Muscle of leg (tissue), 11 donors: ENCODE results near the gene TXNRD2. TPM values are rescaled to one million over a fixed set of nuclear protein-coding genes. Genes with fewer than 3 reads are reported as not detected.
"Not testable (repeated sequence)": the region's sequence is repeated elsewhere in the genome, so short reads cannot be mapped to it uniquely, and the experiment has no call there.

Experiments
- DNase-seq: peaks from one replicate; pipeline ENCODE4 v3.0.0; 2013
- H3K27ac ChIP-seq: one replicate; pipeline ENCODE4 v1.5.1; 2013; ENCODE audit warnings: mild to moderate bottlenecking, low read length, control low read depth
- H3K27me3 ChIP-seq: one replicate; pipeline ENCODE4 v1.6.1; 2013; ENCODE audit warnings: low read length; ENCODE audit not compliant: control insufficient read depth, insufficient read depth
- H3K36me3 ChIP-seq: one replicate; pipeline ENCODE4 v1.6.1; 2013; ENCODE audit warnings: low read length; ENCODE audit not compliant: control insufficient read depth, insufficient read depth
- H3K4me1 ChIP-seq: one replicate; pipeline ENCODE4 v1.6.1; 2013; ENCODE audit warnings: low read length; ENCODE audit not compliant: control insufficient read depth, insufficient read depth
- H3K4me3 ChIP-seq: one replicate; pipeline ENCODE4 v1.5.1; 2013; ENCODE audit warnings: low read length, control low read depth
- H3K9me3 ChIP-seq: replicated peaks from 2 replicates; pipeline ENCODE4 v1.6.1; 2013; ENCODE audit warnings: low read depth, low read length; ENCODE audit not compliant: control insufficient read depth
- WGBS: methylation state at CpG from one replicate; pipeline ENCODE4 v1.1.5; 2013; ENCODE audit warnings: missing lambda C conversion rate; ENCODE audit not compliant: insufficient coverage; 5-methylcytosine and 5-hydroxymethylcytosine counted together
- polyA plus RNA-seq, 8 donors: library from polyadenylated mRNA; unstranded; fragments of 120-200 nt; gene quantifications; one replicate each; pipeline versions ENCODE4 v1.2.1 to v1.2.3, GENCODE V29; 2013; ENCODE audit warnings: inconsistent platforms in 1 of 8, low replicate concordance in 1 of 8; ENCODE audit not compliant: insufficient read length in 8 of 8, insufficient read depth in 1 of 8
- total RNA-seq: library from RNA; stranded (reverse); fragments of 120-200 nt; gene quantifications from one replicate; pipeline ENCODE4 v1.2.4, GENCODE V29; 2013

Gene TXNRD2
- total and polyA plus RNA-seq, 9 donors: 14.1 to 21.5 (median 17.9) TPM

DNA sequence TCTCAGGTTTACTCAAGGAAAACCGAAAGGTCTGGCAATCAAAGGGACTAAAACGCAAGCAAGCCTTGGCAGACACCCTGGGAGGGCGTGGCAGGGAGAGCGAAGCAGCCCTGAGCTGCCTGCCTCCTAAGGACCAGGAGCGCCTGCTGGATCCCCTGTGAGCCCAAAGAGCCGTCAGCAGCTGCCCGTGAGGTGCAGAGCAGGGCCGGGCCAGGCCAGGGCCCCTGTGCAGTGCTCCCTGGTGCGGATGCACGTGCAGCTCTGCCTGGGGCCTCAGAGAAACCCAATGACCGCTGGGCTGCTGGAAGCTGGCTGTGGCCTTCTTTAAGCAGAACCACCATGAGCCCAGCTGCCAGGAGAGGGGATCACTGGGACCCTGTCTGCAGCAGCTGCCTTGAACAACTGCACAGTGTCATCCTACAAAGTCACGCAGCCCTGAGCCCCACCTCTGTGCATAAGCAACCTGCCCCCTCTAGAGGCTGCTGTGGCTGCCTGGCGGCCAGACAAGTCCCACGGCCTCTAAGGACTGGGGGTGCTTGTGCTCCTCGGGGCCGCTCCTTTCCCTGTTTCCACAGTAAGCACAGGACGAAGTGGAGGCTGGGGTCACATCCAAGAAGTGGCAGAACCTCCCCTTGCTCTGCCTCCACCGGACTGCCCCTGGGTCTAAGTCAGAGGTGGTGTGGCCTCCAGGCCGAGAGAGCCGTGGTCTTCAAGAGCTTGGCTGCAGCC, 29.2 kb downstream of the TXNRD2 start:
- Histone ChIP-seq H3K4me3 (no peak overlapping the region), H3K27ac (peak overlapping the region; percentile 85), H3K27me3 (no peaks in the 10 kb centered on the region), H3K9me3 (peaks cover 3% of the 10 kb centered on the region), H3K4me1 (peaks cover 29% of the 10 kb centered on the region), H3K36me3 (peaks cover 46% of the 10 kb centered on the region)
- 47% methylated on average over 16 of the region's 20 CpGs for WGBS
- DNase-seq: peak; percentile 88

DNA sequence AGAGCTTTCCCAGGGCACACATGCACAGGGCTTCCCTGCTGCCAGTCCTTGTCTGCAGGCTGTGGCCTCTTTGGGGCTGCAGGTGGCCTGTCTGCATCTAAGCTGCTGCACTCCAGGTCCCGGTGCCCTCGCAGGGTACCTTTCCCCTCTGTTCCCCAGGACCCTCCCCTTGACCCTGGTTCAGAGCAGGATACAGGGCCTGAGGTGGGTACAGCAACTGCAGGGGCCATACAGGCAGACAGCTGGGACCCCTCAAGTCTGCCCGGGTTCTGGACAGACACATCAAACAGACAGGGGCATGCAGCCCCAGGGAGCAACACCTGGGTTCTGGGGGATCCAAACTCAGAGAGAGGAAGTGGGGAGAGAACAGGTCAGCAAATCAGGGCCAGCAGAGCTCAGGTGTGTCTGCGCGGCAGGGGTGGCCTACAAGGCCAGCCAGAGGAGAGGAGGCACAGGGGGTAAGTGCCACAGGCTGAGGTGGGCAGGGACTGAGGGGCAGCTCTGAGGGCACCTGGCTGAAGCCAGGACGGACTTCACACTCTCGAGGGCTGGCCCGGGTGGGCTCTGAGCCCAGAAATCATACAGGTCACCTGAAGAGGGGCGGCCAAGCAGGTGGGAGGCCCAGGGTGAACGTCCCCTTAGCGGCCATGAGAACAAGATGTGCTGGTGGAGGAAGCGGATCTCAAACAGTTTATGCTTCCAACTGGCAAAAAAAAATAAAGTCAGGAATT, 29.9 kb downstream of the TXNRD2 start:
- Histone ChIP-seq H3K4me3 (no peak overlapping the region), H3K9me3 (peaks cover 3% of the 10 kb centered on the region), H3K4me1 (peaks cover 29% of the 10 kb centered on the region), H3K27ac (peak overlapping the region; percentile 85), H3K36me3 (peaks cover 41% of the 10 kb centered on the region), H3K27me3 (no peaks in the 10 kb centered on the region)
- DNase-seq: no peak
- WGBS: 82% methylated on average over 12 of the region's 12 CpGs

DNA sequence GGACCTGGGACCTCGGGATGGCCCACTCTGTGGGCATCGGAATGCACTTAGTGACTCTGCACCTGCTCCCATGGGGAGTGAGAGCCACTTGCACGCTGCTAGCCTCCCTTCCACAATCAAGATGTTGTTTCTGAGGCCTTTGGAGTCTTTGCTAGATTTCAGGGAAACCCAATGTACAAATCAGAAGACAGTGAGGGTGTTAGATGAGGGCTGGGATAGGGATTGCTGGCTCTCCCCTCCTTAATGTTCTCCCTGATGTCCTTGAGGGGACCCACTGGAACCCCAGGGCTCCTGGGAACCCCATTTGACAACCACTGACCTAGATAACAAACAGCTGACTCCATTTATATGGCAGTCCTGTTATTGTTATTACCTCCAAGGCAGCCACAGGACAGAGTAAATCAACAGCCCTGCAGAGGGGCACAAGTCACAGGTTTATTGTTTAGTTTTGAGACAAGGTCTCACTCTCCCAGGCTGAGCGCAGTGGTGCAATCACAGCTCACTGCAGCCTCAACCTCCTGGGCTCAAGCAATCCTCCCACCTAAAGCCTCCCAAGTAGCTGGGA, 31.4 kb downstream of the TXNRD2 start:
- H3K4me3 ChIP-seq: no peak overlapping the region
- 38% methylated on average over 4 of the region's 4 CpGs for WGBS
- peaks cover 3% of the 10 kb centered on the region for H3K9me3 ChIP-seq
- H3K4me1 ChIP-seq: peaks cover 29% of the 10 kb centered on the region
- H3K27ac ChIP-seq: no peak overlapping the region
- peaks cover 34% of the 10 kb centered on the region for H3K36me3 ChIP-seq
- no peaks in the 10 kb centered on the region for H3K27me3 ChIP-seq
- no peak for DNase-seq

DNA sequence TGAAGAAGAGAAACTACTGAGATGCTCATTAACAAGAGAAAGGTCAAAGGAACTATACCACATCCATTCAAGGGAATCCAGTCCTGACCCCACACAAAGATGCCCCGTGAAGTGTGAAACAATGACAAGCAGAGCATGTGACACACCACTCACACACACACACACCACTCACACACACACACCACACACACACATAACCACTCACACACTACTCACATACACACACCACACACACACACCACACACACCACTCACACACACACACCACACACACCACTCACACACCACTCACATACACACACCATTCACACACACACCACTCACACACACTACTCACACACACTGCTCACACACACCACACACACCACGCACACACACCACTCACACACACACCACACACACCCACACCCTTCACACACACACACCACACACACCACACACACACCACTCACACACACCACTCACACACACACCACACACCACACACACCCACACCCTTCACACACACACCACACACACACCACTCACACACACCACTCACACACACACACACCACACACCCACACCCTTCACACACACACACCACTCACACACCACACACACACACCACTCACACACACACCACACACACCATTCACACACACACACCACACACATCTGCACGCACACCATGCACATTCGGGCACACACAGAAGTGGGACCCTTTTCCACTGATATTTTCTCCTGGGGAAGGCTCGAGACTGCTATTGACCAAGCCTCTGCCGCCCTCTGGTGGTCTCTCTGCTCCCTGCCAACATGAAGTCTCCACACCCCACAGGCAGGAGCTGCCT, 32.1 kb downstream of the TXNRD2 start:
- Histone ChIP-seq H3K27ac (no peak overlapping the region), H3K27me3 (no peaks in the 10 kb centered on the region), H3K36me3 (peaks cover 28% of the 10 kb centered on the region), H3K9me3 (peaks cover 3% of the 10 kb centered on the region), H3K4me1 (peaks cover 29% of the 10 kb centered on the region), H3K4me3 (no peak overlapping the region)
- peak; percentile 85 for DNase-seq
- 29% methylated on average over 5 of the region's 6 CpGs for WGBS

DNA sequence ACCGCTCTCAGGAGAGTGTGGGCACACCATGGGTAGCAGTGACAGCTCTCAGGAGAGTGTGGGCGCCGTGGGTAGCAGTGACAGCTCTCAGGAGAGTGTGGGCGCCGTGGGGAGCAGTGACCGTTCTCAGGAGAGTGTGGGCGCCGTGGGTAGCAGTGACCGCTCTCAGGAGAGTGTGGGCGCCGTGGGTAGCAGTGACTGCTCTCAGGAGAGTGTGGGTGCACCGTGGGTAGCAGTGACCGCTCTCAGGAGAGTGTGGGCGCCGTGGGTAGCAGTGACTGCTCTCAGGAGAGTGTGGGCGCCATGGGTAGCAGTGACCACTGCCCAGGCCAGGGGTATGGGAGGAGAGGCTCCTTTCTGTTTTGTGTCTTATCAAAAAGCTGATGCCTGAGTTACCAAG, 33.7 kb downstream of the TXNRD2 start:
- peaks cover 35% of the 10 kb centered on the region for H3K4me1 ChIP-seq
- not testable (repeated sequence) for DNase-seq, H3K27ac ChIP-seq, H3K27me3 ChIP-seq, H3K4me3 ChIP-seq, H3K9me3 ChIP-seq
- H3K36me3 ChIP-seq: peaks cover 16% of the 10 kb centered on the region
- WGBS: 86% methylated on average over 4 of the region's 16 CpGs

DNA sequence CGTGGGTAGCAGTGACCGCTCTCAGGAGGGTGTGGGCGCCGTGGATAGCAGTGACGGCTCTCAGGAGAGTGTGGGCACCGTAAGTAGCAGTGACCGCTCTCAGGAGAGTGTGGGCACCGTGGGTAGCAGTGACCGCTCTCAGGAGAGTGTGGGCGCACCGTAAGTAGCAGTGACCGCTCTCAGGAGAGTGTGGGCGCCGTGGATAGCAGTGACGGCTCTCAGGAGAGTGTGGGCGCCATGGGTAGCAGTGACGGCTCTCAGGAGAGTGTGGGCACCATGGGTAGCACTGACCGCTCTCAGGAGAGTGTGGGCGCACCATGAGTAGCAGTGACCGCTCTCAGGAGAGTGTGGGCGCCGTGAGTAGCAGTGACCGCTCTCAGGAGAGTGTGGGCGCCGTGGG, 34.8 kb downstream of the TXNRD2 start:
- not testable (repeated sequence) for H3K4me3 ChIP-seq, DNase-seq, H3K9me3 ChIP-seq, H3K27ac ChIP-seq, H3K27me3 ChIP-seq
- Histone ChIP-seq H3K4me1 (peaks cover 35% of the 10 kb centered on the region), H3K36me3 (peaks cover 15% of the 10 kb centered on the region)
- 86% methylated on average over 24 of the region's 25 CpGs for WGBS

DNA sequence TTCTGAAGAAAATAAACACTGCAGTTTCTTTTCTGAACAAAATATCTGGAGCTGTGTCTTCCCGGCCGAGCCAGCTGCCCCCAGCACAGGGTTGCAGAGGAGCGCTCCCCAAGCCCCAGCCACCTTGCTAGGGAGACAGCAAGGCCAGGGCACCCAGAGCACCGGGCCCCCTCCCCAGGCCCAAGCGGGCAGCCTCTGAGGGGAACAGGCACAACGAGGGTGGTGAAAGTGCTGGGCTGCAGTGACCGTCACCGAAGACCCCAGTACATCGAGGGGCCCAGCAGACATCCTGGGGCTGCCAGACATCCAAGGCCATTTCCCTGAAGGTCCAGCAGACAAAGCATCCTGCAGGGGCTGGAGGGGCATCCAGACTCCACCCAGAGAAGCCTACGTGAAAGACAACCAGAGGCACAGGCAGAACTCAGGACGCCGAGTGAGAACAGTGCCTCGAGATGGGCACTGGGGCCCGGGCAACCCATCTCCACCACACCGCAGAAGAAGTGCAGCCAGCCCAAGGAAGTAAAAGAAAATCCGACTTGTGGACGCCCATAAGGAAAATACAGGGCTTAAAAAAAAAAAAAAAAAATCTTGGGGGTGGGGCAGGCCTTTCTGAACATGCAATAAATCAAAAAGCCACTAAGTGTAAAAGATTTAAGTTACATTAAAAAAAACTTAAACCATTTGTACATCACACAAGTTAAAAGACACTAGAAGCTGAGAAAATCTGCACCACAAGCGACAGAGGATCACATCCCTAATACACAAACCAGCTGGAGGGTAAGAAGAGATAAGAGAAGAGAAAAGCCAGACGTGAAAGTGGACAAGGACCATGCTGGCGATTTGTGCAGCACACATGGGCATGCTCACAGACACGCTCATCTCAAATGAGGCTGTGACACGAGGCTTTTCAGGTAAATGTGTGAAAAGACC, 36.0 kb downstream of the TXNRD2 start:
- DNase-seq: no peak
- H3K27me3 ChIP-seq: no peaks in the 10 kb centered on the region
- peaks cover 13% of the 10 kb centered on the region for H3K36me3 ChIP-seq
- H3K4me1 ChIP-seq: peaks cover 30% of the 10 kb centered on the region
- no peaks in the 10 kb centered on the region for H3K9me3 ChIP-seq
- 65% methylated on average over 13 of the region's 22 CpGs for WGBS
- H3K4me3 ChIP-seq: no peak overlapping the region
- no peak overlapping the region for H3K27ac ChIP-seq

DNA sequence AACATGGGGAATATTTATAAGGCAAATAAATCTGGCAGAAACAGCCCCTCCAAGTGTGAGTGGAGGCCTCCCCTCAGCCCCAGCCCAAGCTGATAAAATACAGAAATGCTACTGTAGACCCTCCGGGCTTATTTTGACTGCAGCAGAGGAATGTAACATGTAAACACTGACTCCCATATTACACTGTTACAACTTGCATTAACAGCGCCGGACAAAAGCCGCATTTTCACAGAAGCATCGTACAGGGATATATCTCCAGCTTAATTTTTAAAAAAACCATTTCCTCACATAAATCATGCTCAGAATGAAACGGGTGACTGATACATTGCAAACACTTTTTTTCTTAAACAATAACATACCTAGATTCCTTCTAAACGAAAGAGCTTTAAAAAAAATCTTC, 36.7 kb downstream of the TXNRD2 start:
- no peak for DNase-seq
- Histone ChIP-seq H3K9me3 (no peaks in the 10 kb centered on the region), H3K36me3 (peaks cover 10% of the 10 kb centered on the region), H3K27ac (no peak overlapping the region), H3K4me3 (no peak overlapping the region), H3K4me1 (peaks cover 26% of the 10 kb centered on the region), H3K27me3 (no peaks in the 10 kb centered on the region)
- 83% methylated on average over 5 of the region's 7 CpGs for WGBS

DNA sequence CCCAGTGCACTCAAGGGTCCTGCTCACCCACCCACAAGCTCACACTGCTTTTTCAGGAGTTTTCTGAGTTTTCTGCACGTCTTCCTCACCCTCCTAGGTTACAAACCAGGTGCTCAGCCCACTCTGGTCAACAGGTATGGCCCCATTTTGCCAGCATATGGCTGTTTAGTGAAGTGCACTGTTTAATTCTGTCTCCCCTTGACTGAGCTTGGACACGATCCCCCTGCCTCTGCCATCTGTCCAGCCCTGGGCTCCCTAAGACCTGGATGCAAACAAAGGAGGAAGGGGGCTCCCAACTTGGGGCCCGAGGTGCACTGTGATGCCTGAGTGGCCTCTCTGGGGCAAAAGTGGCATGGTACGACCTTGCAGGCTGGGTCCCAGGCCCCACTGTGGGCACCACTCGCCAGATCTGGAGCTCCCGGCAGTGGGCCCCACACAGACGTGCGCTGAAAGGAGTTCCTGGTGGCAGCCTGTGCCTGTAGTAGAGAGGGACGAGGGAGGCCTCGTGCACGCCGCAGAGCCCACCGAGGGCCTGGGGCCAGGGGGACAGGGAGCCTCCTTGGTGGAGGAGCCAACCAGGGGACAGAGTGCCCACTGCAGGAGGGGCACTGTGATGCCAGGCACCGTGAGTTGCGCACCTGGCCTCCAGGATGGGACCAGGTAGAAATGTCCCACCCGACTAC, 37.3 kb downstream of the TXNRD2 start:
- no peak for DNase-seq
- no peak overlapping the region for H3K4me3 ChIP-seq
- no peak overlapping the region for H3K27ac ChIP-seq
- no peaks in the 10 kb centered on the region for H3K9me3 ChIP-seq
- no peaks in the 10 kb centered on the region for H3K27me3 ChIP-seq
- H3K4me1 ChIP-seq: peaks cover 23% of the 10 kb centered on the region
- peaks cover 10% of the 10 kb centered on the region for H3K36me3 ChIP-seq
- 81% methylated on average over 12 of the region's 16 CpGs for WGBS
